Right lobe of liver (tissue), 6 donors: Measurements from ENCODE around the gene MRPL17. TPM values are rescaled to one million over a fixed set of nuclear protein-coding genes. Genes with fewer than 3 reads are reported as not detected.

Experiments
- ATAC-seq, 4 donors: fragments of 200-7000 bp; cut with Tn5 transposase; one replicate each; pipeline ENCODE4 v1.9.1; 2020; ENCODE audit warnings: mild to moderate bottlenecking in 4 of 4, moderate library complexity in 4 of 4
- DNase-seq, 3 donors: peaks; one replicate each; pipeline ENCODE4 v3.0.0-alpha.2; 2020
- H3K27ac ChIP-seq, 3 donors: fragments of 200-600 bp; one replicate each; pipeline ENCODE4 v1.8.0; 2022
- H3K27me3 ChIP-seq, 2 donors: fragments of 200-600 bp; one replicate each; pipeline ENCODE4 v1.8.0; 2022
- H3K36me3 ChIP-seq, 4 donors: fragments of 200-600 bp; sonication (generic) in 1 of 4; one replicate each; pipeline versions ENCODE4 v1.5.1 to v1.8.0; 2017 to 2022; ENCODE audit warnings: control low read depth in 1 of 4
- H3K4me1 ChIP-seq, 4 donors: fragments of 200-600 bp; sonication (generic) in 1 of 4; one replicate each; pipeline versions ENCODE4 v1.5.1 to v1.8.0; 2017 to 2022; ENCODE audit warnings: control low read depth in 1 of 4
- H3K4me3 ChIP-seq, 3 donors: fragments of 200-600 bp; one replicate each; pipeline ENCODE4 v1.8.0; 2022
- H3K9me3 ChIP-seq, 4 donors: fragments of 200-600 bp; sonication (generic) in 1 of 4; one replicate each; pipeline versions ENCODE4 v1.5.1 to v1.8.0; 2017 to 2022; ENCODE audit warnings: control low read depth in 1 of 4
- POLR2A ChIP-seq: fragments of 450-650 bp; IDR thresholded peaks from one replicate; pipeline ENCODE4 v1.6.1; 2017; ENCODE audit warnings: antibody characterized with exemption, mild to moderate bottlenecking
- WGBS: methylation state at CpG from one replicate; pipeline ENCODE4 v1.1.6; 2018; ENCODE audit warnings: low coverage, low lambda C conversion rate; ENCODE audit not compliant: insufficient coverage; ENCODE audit errors: missing lambda C conversion rate; 5-methylcytosine and 5-hydroxymethylcytosine counted together
- intact Hi-C, 2 donors: fragments of 100-400 bp; cut with DNase I; formaldehyde crosslinking; loops; one replicate each; pipeline versions ENCODE4 v1.11.2 to v1.14.1; 2022
- total RNA-seq, 6 experiments: library from RNA; depleted of rRNA in 2 of 6; stranded (reverse); fragments of >200 nt in 2 of 6; fragmentation: NEBNext Ultra II Directional in 3 of 6; extraction: Animal tissue kit (Norgen Biotek cat#: 25700) in 3 of 6; gene quantifications; one replicate each; pipeline versions ENCODE4 v1.1.0 to v1.2.4, GENCODE V29; 2016 to 2023
- TF ChIP-seq, protein P1 (sequence below), 4 donors: fragments of 200-600 bp in 3 of 4; fragments of 450-650 bp in 1 of 4; IDR thresholded peaks; one replicate each; pipeline versions ENCODE4 v1.5.1 to v1.8.0; 2016 to 2022; ENCODE audit warnings: antibody characterized with exemption in 4 of 4, mild to moderate bottlenecking in 2 of 4
- donor health status: DM: no; HTN: yes; CAD: no.
- donor health status: DM: no; HTN: no; CAD: no.
- donor health status: DM: no; HTN: no; CAD: no.
- donor health status: DM: no; HTN: yes; CAD: no.
- donor health status: DM: no; HTN: yes; CAD: no.

Gene MRPL17
- total RNA-seq, 6 experiments from 2014 or later = 10.7 to 21.6 (median 17.3) TPM

DNA sequence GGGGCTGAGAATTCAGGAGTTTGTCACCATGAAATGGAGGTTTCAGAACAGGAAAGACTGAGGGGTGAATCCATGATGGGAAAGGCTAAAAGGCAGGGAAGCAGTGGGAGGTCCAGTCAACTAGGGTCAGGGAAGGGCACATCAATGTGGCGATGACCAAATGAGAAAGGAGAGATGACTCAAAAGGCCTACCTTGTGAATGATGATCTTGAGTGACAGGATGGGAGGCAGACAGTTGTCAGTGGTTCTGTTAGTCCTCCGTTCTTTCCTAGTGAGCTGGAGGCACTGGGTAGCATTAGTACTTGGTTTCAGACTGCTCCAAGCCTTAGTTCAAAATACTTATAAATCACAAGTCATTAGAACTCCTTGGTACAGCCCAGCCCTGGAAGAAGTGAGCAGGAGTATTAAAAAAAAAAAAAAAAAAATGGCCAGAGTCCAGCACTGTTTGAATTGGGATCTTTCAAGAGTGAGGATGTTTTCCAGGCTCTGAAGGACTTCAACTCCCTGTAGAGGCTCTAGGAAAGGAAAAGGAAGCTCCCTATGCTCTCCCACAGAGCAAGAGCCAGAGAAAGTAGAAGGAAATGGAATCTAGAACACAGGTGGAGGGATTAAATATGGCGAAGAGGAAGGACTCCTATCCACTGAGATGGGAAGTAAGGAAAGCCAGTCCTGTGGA, 19.2 kb downstream of the MRPL17 start:
- H3K36me3 ChIP-seq = no peaks in the 10 kb centered on the region
- H3K27me3 ChIP-seq = no peaks in the 10 kb centered on the region
- no CpG with 5 or more reads among the region's 3 CpGs for WGBS
- H3K27ac ChIP-seq = no peak overlapping the region
- no peak overlapping the region for H3K4me3 ChIP-seq
- no peak for TF ChIP-seq POLR2A
- TF ChIP-seq, protein P1, sequence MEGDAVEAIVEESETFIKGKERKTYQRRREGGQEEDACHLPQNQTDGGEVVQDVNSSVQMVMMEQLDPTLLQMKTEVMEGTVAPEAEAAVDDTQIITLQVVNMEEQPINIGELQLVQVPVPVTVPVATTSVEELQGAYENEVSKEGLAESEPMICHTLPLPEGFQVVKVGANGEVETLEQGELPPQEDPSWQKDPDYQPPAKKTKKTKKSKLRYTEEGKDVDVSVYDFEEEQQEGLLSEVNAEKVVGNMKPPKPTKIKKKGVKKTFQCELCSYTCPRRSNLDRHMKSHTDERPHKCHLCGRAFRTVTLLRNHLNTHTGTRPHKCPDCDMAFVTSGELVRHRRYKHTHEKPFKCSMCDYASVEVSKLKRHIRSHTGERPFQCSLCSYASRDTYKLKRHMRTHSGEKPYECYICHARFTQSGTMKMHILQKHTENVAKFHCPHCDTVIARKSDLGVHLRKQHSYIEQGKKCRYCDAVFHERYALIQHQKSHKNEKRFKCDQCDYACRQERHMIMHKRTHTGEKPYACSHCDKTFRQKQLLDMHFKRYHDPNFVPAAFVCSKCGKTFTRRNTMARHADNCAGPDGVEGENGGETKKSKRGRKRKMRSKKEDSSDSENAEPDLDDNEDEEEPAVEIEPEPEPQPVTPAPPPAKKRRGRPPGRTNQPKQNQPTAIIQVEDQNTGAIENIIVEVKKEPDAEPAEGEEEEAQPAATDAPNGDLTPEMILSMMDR (IDR thresholded peaks at IDR 0.05) = no peak
- ATAC-seq = peak in 1 of 4 donors; percentile 27
- no peaks in the 10 kb centered on the region for H3K4me1 ChIP-seq
- intact Hi-C loops = no loop called here
- no peak for DNase-seq
- H3K9me3 ChIP-seq = no peaks in the 10 kb centered on the region

DNA sequence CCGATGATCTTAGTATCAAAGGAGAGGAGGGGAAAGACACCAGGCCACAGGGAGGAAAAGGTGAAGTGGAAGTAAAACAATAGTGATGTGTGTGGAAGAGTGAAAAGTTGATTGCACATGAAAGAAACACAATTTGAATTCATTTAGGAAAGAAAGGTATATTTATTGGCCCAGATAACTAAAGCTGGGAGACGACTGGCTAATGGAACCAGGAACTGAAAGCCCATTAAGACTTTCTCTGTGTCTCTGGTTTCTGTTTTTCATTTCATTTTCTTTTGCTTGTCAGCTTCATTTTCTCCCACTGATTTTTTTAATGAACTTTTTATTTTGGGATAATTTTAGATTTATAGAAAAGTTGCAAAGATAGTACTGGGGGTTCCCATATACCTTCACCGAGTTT, 22.4 kb downstream of the MRPL17 start:
- Histone ChIP-seq H3K4me3 (no peak overlapping the region), H3K36me3 (no peaks in the 10 kb centered on the region), H3K9me3 (no peaks in the 10 kb centered on the region), H3K4me1 (no peaks in the 10 kb centered on the region), H3K27me3 (no peaks in the 10 kb centered on the region), H3K27ac (no peak overlapping the region)
- TF ChIP-seq POLR2A = no peak
- TF ChIP-seq, protein P1 (IDR thresholded peaks at IDR 0.05) = no peak
- ATAC-seq (no peak), DNase-seq (no peak)
- WGBS = 79% methylated on average over 3 of the region's 3 CpGs
- intact Hi-C loops = no loop called here

DNA sequence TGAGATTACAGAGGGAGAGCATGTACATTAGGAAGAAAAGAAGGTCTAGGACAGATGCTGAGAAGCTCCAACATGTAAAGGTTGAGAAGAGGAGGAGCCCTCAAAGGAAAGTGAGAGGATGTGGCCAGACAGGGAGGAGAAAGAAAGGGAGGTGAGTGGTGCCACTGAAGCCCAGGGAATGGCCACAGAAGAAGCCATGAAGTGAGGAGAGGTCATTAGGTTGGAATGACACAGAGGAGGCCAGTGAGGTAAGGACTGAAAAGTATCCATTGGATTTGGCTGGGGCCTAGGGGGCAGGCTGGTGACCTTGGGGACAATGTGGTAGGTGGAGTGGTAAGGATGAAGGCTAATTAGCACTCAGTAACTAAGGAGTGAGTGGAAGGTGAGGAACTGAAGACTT, 24.5 kb downstream of the MRPL17 start:
- DNase-seq = no peak
- TF ChIP-seq, protein P1 (IDR thresholded peaks at IDR 0.05) = no peak
- no peak for TF ChIP-seq POLR2A
- Histone ChIP-seq H3K27ac (no peak overlapping the region), H3K4me1 (no peaks in the 10 kb centered on the region), H3K36me3 (no peaks in the 10 kb centered on the region), H3K9me3 (no peaks in the 10 kb centered on the region), H3K27me3 (no peaks in the 10 kb centered on the region), H3K4me3 (no peak overlapping the region)
- ATAC-seq = no peak
- intact Hi-C loops = no loop called here

DNA sequence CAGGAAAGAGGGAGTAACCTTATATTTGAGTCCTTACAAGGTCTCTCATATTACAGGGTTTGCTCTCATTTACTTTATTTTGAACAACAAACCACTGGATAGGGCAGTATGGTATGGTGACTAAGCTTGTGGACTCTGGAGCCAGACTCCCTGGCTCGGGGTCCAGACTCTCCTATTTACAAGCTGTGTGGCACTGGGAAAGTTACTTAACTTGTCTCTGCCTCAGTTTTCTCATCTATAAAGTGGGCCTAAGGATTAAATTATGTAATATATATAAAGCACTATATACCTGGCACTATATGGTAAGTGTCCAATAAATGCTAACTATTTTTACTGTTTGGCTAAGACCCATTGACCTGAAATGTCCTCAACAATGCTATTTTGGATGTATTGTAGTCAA, 25.8 kb downstream of the MRPL17 start:
- no peak for ATAC-seq
- no peaks in the 10 kb centered on the region for H3K9me3 ChIP-seq
- no peak overlapping the region for H3K27ac ChIP-seq
- H3K27me3 ChIP-seq = no peaks in the 10 kb centered on the region
- H3K4me1 ChIP-seq = no peaks in the 10 kb centered on the region
- no peak for DNase-seq
- H3K4me3 ChIP-seq = no peak overlapping the region
- intact Hi-C loops = no loop called here
- TF ChIP-seq, protein P1 (IDR thresholded peaks at IDR 0.05) = no peak
- no peak for TF ChIP-seq POLR2A
- no peaks in the 10 kb centered on the region for H3K36me3 ChIP-seq
- no CpG with 5 or more reads among the region's 1 CpG for WGBS

DNA sequence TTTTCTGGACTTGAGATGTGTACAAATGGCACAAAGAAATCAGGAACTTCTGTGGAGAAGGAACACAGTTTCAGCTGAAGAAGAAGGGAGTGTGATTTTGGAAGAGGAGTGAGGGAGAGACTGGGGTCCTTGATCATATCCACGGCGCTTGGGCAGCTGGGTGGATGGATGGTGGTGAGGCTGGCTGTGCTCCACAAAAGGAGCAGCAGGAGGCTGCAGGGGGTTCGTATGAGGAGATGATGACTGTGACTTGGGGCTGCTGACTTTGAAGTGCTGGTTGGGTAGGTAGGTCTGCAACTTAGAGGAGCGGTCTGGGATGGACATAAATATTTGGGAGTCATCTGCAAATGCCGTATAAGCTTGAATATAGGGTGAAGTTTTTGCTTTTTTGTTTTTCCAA, 26.2 kb downstream of the MRPL17 start:
- Histone ChIP-seq H3K4me3 (no peak overlapping the region), H3K36me3 (no peaks in the 10 kb centered on the region), H3K27me3 (no peaks in the 10 kb centered on the region), H3K27ac (no peak overlapping the region), H3K4me1 (no peaks in the 10 kb centered on the region), H3K9me3 (no peaks in the 10 kb centered on the region)
- TF ChIP-seq, protein P1 (IDR thresholded peaks at IDR 0.05) = no peak
- no peak for TF ChIP-seq POLR2A
- no peak for DNase-seq
- ATAC-seq = no peak
- WGBS = 82% methylated on average over 5 of the region's 5 CpGs
- intact Hi-C loops = no loop called here
